Adrenal gland (tissue), 12 donors: ENCODE data around the gene TMX4. TPM values are rescaled to one million over a fixed set of nuclear protein-coding genes. Genes with fewer than 3 reads are reported as not detected.

Experiments
- DNase-seq, 7 donors: peaks; one replicate each; pipeline ENCODE4 v3.0.0-alpha.2; 2019 to 2020
- H3K27ac ChIP-seq, 5 donors: fragments of 200-600 bp; sonication (generic) in 4 of 5; 1 replicate in 3 of 5; 2 replicates in 2 of 5; pipeline versions ENCODE4 v1.5.1 to v1.8.0; 2016 to 2020; ENCODE audit warnings: mild to moderate bottlenecking in 1 of 5
- H3K27me3 ChIP-seq: fragments of 200-600 bp; 2 replicates; pipeline ENCODE4 v1.8.0; 2021
- H3K36me3 ChIP-seq, 2 donors: fragments of 200-600 bp; replicated peaks in 1 of 2; 1 replicate in 1 of 2; 2 replicates in 1 of 2; pipeline versions ENCODE4 v1.5.1 to v1.8.0; 2018 to 2022
- H3K4me1 ChIP-seq, 2 donors: fragments of 200-600 bp; replicated peaks in 1 of 2; 1 replicate in 1 of 2; 2 replicates in 1 of 2; pipeline versions ENCODE4 v1.5.1 to v1.8.0; 2018 to 2021
- H3K4me3 ChIP-seq, 4 donors: fragments of 200-600 bp; sonication (generic) in 3 of 4; one replicate each; pipeline ENCODE4 v1.5.1; 2016 to 2018
- H3K9me3 ChIP-seq, 3 donors: fragments of 200-600 bp; sonication (generic) in 1 of 3; replicated peaks in 1 of 3; 1 replicate in 2 of 3; 2 replicates in 1 of 3; pipeline versions ENCODE4 v1.5.1 to v1.8.0; 2016 to 2021
- POLR2A ChIP-seq, 2 donors: fragments of 450-650 bp; IDR thresholded peaks; one replicate each; pipeline ENCODE4 v1.6.1; 2017; ENCODE audit warnings: antibody characterized with exemption in 2 of 2, mild to moderate bottlenecking in 2 of 2, moderate library complexity in 1 of 2
- WGBS, 4 donors: extraction: QIAGEN DNeasy Blood & Tissue Kit in 2 of 4; methylation state at CpG; one replicate each; pipeline versions ENCODE4 v1.1.5 to v1.1.7; 2013 to 2017; 5-methylcytosine and 5-hydroxymethylcytosine counted together
- intact Hi-C, 2 donors: fragments of 100-400 bp; cut with DNase I; formaldehyde crosslinking; loops; one replicate each; pipeline versions ENCODE4 v1.14.1 to v1.15.0; 2022 to 2023
- polyA plus RNA-seq, 3 donors: library from polyadenylated mRNA; stranded (reverse); fragments of 200-250 nt in 2 of 3; fragments of 350-450 nt in 1 of 3; fragmentation: Illumina TruSeq in 1 of 3; extraction: RNeasy Lipid Tissue Mini Kit (QIAGEN cat#74804) in 1 of 3; gene quantifications; one replicate each; pipeline ENCODE4 v1.2.3, GENCODE V29; 2013 to 2014
- total RNA-seq, 9 donors: library from RNA; depleted of rRNA in 4 of 9; stranded (reverse); fragments of >200 nt in 4 of 9; fragments of 120-200 nt in 1 of 9; fragmentation: NEBNext Ultra II Directional in 1 of 9; extraction: Animal tissue kit (Norgen Biotek cat#: 25700) in 1 of 9; gene quantifications; one replicate each; pipeline versions ENCODE4 v1.1.0 to v1.2.4, GENCODE V29; 2013 to 2023
- TF ChIP-seq, protein P1 (sequence below), 6 experiments: fragments of 450-650 bp in 4 of 6; fragments of 200-600 bp in 2 of 6; sonication (generic) in 1 of 6; IDR thresholded peaks; 1 replicate in 5 of 6; 2 replicates in 1 of 6; pipeline versions ENCODE4 v1.5.1 to v1.8.0; 2016 to 2021; ENCODE audit warnings: antibody characterized with exemption in 6 of 6, mild to moderate bottlenecking in 2 of 6, moderate library complexity in 1 of 6
- donor health status: healthy with polysubstance abuse.
- donor health status: Bipolar disorder and iron deficiency.
- donor health status: DM: yes; HTN: yes; CAD: no.
- donor health status: DM: no; HTN: no; CAD: no.
- donor health status: DM: no; HTN: no; CAD: no.
- donor health status: DM: yes; HTN: yes; CAD: no.

The TMX4 gene
- total and polyA plus RNA-seq, 12 donors, result 10.1 to 89.8 (median 47.2) TPM

DNA sequence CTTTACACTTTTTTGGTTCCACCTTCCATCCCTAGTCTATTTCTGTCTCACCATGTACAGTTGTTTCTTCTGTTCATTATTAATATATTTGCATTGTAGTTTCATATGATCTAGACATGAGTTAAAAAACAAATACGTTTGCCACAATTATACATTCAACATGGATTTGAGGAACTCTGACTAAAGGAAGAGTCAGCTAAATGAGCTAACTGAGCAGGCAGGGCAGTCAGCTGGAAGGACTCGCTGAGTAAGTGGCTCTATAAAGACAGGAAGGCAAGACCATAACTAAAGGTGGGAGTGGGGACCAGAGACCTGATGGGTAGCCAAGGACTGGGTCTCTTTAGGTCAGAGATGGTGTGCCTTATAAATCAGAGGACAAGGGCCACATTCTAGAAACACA lies 26.3 kb downstream of the TMX4 start:
- intact Hi-C loops, result no loop called here
- H3K36me3 ChIP-seq, result no peaks in the 10 kb centered on the region
- no peaks in the 10 kb centered on the region for H3K9me3 ChIP-seq
- no peak for TF ChIP-seq POLR2A (IDR thresholded peaks at IDR 0.05)
- TF ChIP-seq, protein P1, sequence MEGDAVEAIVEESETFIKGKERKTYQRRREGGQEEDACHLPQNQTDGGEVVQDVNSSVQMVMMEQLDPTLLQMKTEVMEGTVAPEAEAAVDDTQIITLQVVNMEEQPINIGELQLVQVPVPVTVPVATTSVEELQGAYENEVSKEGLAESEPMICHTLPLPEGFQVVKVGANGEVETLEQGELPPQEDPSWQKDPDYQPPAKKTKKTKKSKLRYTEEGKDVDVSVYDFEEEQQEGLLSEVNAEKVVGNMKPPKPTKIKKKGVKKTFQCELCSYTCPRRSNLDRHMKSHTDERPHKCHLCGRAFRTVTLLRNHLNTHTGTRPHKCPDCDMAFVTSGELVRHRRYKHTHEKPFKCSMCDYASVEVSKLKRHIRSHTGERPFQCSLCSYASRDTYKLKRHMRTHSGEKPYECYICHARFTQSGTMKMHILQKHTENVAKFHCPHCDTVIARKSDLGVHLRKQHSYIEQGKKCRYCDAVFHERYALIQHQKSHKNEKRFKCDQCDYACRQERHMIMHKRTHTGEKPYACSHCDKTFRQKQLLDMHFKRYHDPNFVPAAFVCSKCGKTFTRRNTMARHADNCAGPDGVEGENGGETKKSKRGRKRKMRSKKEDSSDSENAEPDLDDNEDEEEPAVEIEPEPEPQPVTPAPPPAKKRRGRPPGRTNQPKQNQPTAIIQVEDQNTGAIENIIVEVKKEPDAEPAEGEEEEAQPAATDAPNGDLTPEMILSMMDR (IDR thresholded peaks at IDR 0.05), result no peak
- 88 to 99% (median 96%) methylated on average over 2 of the region's 2 CpGs for WGBS, 4 donors
- DNase-seq, result no peak
- H3K4me1 ChIP-seq, result no peaks in the 10 kb centered on the region
- H3K27me3 ChIP-seq, result no peaks in the 10 kb centered on the region
- no peak overlapping the region for H3K4me3 ChIP-seq
- no peak overlapping the region for H3K27ac ChIP-seq

DNA sequence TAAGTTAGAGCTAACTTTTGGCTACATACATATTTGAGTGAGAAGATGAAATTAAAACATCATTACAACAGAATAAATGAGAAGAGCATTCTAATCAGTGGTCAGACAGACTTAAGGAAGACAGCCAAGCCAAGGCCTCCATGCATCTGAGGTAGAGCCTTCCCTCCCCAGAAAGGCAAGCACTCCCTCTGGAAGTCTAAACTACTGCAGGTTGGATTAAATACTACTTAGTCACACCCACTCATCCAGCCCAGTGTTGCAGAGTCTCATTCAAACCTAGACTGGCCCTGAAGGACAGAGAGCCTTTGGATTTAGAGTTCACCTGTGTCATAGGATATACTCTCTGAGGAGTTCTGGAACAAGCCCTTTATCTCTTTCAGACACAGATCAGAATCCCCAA lies 29.2 kb downstream of the TMX4 start:
- intact Hi-C loops, result no loop called here
- Histone ChIP-seq H3K4me1 (no peaks in the 10 kb centered on the region), H3K4me3 (no peak overlapping the region), H3K27me3 (no peaks in the 10 kb centered on the region), H3K9me3 (no peaks in the 10 kb centered on the region), H3K36me3 (peaks cover 0 to 9% of the 10 kb centered on the region in 2 donors), H3K27ac (no peak overlapping the region)
- no peak for DNase-seq
- TF ChIP-seq POLR2A (IDR thresholded peaks at IDR 0.05), result no peak
- TF ChIP-seq, protein P1 (IDR thresholded peaks at IDR 0.05), result no peak

DNA sequence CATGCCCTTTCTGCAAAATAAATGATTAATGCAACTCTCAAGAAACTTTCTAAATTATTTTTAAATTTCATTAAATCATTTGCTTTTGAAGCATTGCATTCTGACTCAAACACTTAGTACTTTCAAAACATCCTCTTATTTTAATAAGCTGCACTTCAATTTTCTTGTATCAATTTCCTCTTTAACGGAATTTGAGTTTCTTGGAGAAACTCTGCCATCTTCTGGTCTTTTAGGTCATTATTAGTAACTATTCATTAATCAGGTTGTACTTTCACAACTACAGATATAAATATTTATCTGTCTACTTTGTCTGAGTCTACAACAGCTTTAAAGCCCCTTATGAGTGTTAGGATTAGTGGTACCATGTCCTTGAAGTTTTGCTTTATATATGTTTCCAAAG lies 30.2 kb downstream of the TMX4 start:
- TF ChIP-seq, protein P1 (IDR thresholded peaks at IDR 0.05), result peak in 1 of 6 experiments; percentile 20
- TF ChIP-seq POLR2A (IDR thresholded peaks at IDR 0.05), result no peak
- intact Hi-C loops, result no loop called here
- H3K4me3 ChIP-seq, result no peak overlapping the region
- DNase-seq, result no peak
- no peaks in the 10 kb centered on the region for H3K4me1 ChIP-seq
- H3K36me3 ChIP-seq, result peaks cover 0 to 11% of the 10 kb centered on the region in 2 donors
- 57 to 67% (median 62%) methylated on average over 1 of the region's 1 CpG for WGBS, 4 donors
- no peaks in the 10 kb centered on the region for H3K27me3 ChIP-seq
- H3K9me3 ChIP-seq, result no peaks in the 10 kb centered on the region
- H3K27ac ChIP-seq, result no peak overlapping the region

DNA sequence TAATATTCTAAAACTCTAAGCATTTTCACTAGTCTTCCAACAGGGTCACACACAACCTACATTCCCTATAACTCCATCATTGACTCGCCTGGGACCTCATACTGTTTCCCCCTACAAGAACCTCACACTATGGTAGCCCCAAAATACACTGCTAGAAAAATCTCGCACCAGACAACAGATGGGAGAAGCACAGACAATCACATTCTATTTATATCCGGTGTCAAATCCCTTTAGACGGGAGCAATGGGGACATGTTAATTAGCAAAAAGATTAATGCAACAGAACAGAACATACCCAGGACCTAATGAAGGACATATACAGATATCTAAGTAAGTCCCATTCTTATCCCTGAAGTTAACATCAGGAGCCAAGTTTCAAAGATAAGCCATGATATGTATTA lies 33.6 kb downstream of the TMX4 start:
- TF ChIP-seq, protein P1 (IDR thresholded peaks at IDR 0.05), result no peak
- no peak for TF ChIP-seq POLR2A (IDR thresholded peaks at IDR 0.05)
- intact Hi-C loops, result no loop called here
- Histone ChIP-seq H3K9me3 (no peaks in the 10 kb centered on the region), H3K27me3 (no peaks in the 10 kb centered on the region), H3K27ac (no peak overlapping the region), H3K4me3 (no peak overlapping the region), H3K4me1 (no peaks in the 10 kb centered on the region), H3K36me3 (peaks cover 0 to 19% of the 10 kb centered on the region in 2 donors)
- WGBS, 4 donors, result 81 to 98% (median 97%) methylated on average over 4 of the region's 4 CpGs
- DNase-seq, result no peak
